HL-60 (cell line): ENCODE results near the gene CATSPERB.
"Not testable (repeated sequence)": the region's sequence is repeated elsewhere in the genome, so short reads cannot be mapped to it uniquely, and the experiment has no call there.

Source experiments
- DNase-seq, 2 experiments: peaks; one replicate each; pipeline ENCODE4 v3.0.0-alpha.2; 2010 to 2020; ENCODE audit warnings: low read depth in 1 of 2, low spot score in 1 of 2
- H3K27ac ChIP-seq: fragments of 250-450 bp; sonication (Bioruptor Pico); replicated peaks from 2 replicates; pipeline ENCODE4 v1.5.1; 2020; ENCODE audit warnings: mild to moderate bottlenecking, moderate library complexity
- H3K27me3 ChIP-seq: fragments of 250-450 bp; sonication (Bioruptor Pico); 2 replicates; pipeline ENCODE4 v1.5.1; 2021; ENCODE audit warnings: mild to moderate bottlenecking, moderate library complexity; ENCODE audit not compliant: insufficient read depth, poor library complexity, severe bottlenecking
- H3K4me3 ChIP-seq: replicated peaks from 2 replicates; pipeline ENCODE4 v1.5.1; 2011; ENCODE audit warnings: mild to moderate bottlenecking, control low read depth, low read length; ENCODE audit not compliant: insufficient read depth
- CTCF ChIP-seq: IDR thresholded peaks from one replicate; pipeline ENCODE4 v1.5.1; 2011; ENCODE audit warnings: low read length, control low read depth, inconsistent platforms; ENCODE audit not compliant: insufficient read depth
- GABPA ChIP-seq: IDR thresholded peaks from 2 replicates; pipeline ENCODE4 v1.6.1; 2012; ENCODE audit warnings: low read depth
- POLR2AphosphoS5 ChIP-seq: IDR thresholded peaks from 2 replicates; pipeline ENCODE4 v1.6.1; 2012; ENCODE audit warnings: low read depth
- SPI1 ChIP-seq: IDR thresholded peaks from 2 replicates; pipeline ENCODE4 v1.6.1; 2012; ENCODE audit warnings: low read depth, mild to moderate bottlenecking, borderline replicate concordance
- TF ChIP-seq, protein P1 (sequence below): IDR thresholded peaks from 2 replicates; pipeline ENCODE4 v1.6.1; 2012; ENCODE audit warnings: low read depth; ENCODE audit not compliant: insufficient replicate concordance

The CATSPERB gene

DNA sequence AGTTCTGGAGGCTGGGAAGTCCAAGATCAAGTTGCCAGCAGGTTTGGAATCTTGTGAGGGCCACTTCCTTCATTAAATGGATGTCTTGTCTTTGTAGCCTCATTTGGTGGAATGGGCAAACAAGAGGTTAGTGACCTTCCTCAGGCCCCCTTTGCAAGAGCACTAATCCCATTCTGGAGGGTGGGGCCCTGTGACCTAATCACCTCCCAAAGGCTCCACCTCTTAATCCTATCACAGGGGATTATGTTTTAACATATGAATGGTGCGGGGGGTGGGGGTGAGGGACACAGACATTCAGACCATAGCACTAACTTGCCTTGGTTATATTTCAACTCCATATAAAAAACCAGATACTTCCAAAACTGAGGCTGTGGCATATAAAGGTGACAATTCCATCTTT lies 161.9 kb downstream of the CATSPERB start:
- no peak for DNase-seq
- no peak overlapping the region for H3K27ac ChIP-seq
- TF ChIP-seq, protein P1, sequence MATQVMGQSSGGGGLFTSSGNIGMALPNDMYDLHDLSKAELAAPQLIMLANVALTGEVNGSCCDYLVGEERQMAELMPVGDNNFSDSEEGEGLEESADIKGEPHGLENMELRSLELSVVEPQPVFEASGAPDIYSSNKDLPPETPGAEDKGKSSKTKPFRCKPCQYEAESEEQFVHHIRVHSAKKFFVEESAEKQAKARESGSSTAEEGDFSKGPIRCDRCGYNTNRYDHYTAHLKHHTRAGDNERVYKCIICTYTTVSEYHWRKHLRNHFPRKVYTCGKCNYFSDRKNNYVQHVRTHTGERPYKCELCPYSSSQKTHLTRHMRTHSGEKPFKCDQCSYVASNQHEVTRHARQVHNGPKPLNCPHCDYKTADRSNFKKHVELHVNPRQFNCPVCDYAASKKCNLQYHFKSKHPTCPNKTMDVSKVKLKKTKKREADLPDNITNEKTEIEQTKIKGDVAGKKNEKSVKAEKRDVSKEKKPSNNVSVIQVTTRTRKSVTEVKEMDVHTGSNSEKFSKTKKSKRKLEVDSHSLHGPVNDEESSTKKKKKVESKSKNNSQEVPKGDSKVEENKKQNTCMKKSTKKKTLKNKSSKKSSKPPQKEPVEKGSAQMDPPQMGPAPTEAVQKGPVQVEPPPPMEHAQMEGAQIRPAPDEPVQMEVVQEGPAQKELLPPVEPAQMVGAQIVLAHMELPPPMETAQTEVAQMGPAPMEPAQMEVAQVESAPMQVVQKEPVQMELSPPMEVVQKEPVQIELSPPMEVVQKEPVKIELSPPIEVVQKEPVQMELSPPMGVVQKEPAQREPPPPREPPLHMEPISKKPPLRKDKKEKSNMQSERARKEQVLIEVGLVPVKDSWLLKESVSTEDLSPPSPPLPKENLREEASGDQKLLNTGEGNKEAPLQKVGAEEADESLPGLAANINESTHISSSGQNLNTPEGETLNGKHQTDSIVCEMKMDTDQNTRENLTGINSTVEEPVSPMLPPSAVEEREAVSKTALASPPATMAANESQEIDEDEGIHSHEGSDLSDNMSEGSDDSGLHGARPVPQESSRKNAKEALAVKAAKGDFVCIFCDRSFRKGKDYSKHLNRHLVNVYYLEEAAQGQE, result no peak
- TF ChIP-seq CTCF (no peak), POLR2AphosphoS5 (no peak), GABPA (no peak), SPI1 (no peak)
- peaks cover 17% of the 10 kb centered on the region for H3K27me3 ChIP-seq
- no peak overlapping the region for H3K4me3 ChIP-seq

- no peak overlapping the region for H3K4me3 ChIP-seq
- H3K27me3 ChIP-seq, result peaks cover 9% of the 10 kb centered on the region
- no peak for DNase-seq
- TF ChIP-seq CTCF, result no peak
- TF ChIP-seq, protein P1, result no peak
- no peak for TF ChIP-seq SPI1
- no peak for TF ChIP-seq POLR2AphosphoS5
- no peak for TF ChIP-seq GABPA
- no peak overlapping the region for H3K27ac ChIP-seq
Observed at GRCh38 chr14:91569301-91569700, 162.6 kb downstream of the CATSPERB start.

- H3K27me3 ChIP-seq, result peaks cover 4% of the 10 kb centered on the region
- DNase-seq, result no peak
- no peak overlapping the region for H3K27ac ChIP-seq
- TF ChIP-seq SPI1, result no peak
- TF ChIP-seq GABPA, result no peak
- TF ChIP-seq CTCF, result no peak
- no peak for TF ChIP-seq POLR2AphosphoS5
- TF ChIP-seq, protein P1, result no peak
- H3K4me3 ChIP-seq, result no peak overlapping the region
Observed at GRCh38 chr14:91568626-91569025, 163.3 kb downstream of the CATSPERB start.

DNA sequence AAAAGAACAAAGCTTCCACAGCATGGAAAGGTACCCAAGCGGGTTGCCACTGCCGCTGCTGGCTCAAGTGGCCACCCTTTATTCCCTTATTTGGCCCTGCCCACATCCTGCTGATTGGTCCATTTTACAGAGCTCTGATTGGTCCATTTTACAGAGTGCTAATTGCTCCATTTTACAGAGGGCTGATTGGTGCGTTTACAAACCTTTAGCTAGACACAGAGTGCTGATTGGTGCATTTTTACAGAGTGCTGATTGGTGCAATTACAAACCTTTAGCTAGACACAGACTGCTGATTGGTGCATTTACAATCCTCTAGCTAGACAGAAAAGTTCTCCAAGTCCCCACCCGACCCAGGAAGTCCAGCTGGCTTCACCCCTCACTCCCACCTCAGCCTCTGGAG lies 164.1 kb downstream of the CATSPERB start:
- not testable (repeated sequence) for H3K27ac ChIP-seq, H3K27me3 ChIP-seq, H3K4me3 ChIP-seq, DNase-seq
